Activated CD4-positive, CD25-positive, alpha-beta regulatory T cell treated with anti-CD3 and anti-CD28 coated beads, Interleukin-2, amount 50 U/mL, for 16 hours (primary cell): ENCODE results near the gene ZNF22.

ENCODE experiments used
- DNase-seq: peaks from one replicate; pipeline ENCODE4 v3.0.0-alpha.2; 2020; ENCODE audit warnings: low read depth, low spot score

The ZNF22 gene

GRCh38 chr10:44965104-44965503 is 35.6 kb upstream of the ZNF22 start:
- no peak for DNase-seq

- no peak for DNase-seq
These were observed 35.0 kb upstream of the ZNF22 start for GRCh38 chr10:44965651-44966097.

- no peak for DNase-seq
These were observed 34.5 kb upstream of the ZNF22 start for GRCh38 chr10:44966129-44966815.

- DNase-seq, result no peak
These were observed 33.8 kb upstream of the ZNF22 start for GRCh38 chr10:44966816-44967509.

- no peak for DNase-seq
These were observed 33.1 kb upstream of the ZNF22 start for GRCh38 chr10:44967616-44968015.

GRCh38 chr10:44968091-44968490 is 32.6 kb upstream of the ZNF22 start:
- DNase-seq, result no peak

- DNase-seq, result no peak
These were observed 32.0 kb upstream of the ZNF22 start for GRCh38 chr10:44968500-44969400.

GRCh38 chr10:44969854-44970253 is 30.9 kb upstream of the ZNF22 start:
- DNase-seq, result no peak

- DNase-seq, result no peak
These were observed 29.8 kb upstream of the ZNF22 start for GRCh38 chr10:44970812-44971395.

GRCh38 chr10:44971434-44971833 is 29.3 kb upstream of the ZNF22 start:
- no peak for DNase-seq

- no peak for DNase-seq
These were observed 28.6 kb upstream of the ZNF22 start for GRCh38 chr10:44971935-44972757.

- DNase-seq, result no peak
These were observed 27.8 kb upstream of the ZNF22 start for GRCh38 chr10:44972874-44973306.

- no peak for DNase-seq
These were observed 27.2 kb upstream of the ZNF22 start for GRCh38 chr10:44973323-44974081.

GRCh38 chr10:44974082-44974627 is 26.6 kb upstream of the ZNF22 start:
- no peak for DNase-seq

- DNase-seq, result peak; percentile 28
These were observed 25.9 kb upstream of the ZNF22 start for GRCh38 chr10:44974628-44975430.

GRCh38 chr10:44975431-44976331 is 25.0 kb upstream of the ZNF22 start:
- DNase-seq, result no peak

- no peak for DNase-seq
These were observed 24.1 kb upstream of the ZNF22 start for GRCh38 chr10:44976352-44977198.
